ENCODE measurements around the gene C15orf40. TPM values are rescaled to one million over a fixed set of nuclear protein-coding genes. Genes with fewer than 3 reads are reported as not detected.

The C15orf40 gene
- total RNA-seq, 4 donors from 2014 or later: 5.9 to 14.6 (median 9.5) TPM

DNA sequence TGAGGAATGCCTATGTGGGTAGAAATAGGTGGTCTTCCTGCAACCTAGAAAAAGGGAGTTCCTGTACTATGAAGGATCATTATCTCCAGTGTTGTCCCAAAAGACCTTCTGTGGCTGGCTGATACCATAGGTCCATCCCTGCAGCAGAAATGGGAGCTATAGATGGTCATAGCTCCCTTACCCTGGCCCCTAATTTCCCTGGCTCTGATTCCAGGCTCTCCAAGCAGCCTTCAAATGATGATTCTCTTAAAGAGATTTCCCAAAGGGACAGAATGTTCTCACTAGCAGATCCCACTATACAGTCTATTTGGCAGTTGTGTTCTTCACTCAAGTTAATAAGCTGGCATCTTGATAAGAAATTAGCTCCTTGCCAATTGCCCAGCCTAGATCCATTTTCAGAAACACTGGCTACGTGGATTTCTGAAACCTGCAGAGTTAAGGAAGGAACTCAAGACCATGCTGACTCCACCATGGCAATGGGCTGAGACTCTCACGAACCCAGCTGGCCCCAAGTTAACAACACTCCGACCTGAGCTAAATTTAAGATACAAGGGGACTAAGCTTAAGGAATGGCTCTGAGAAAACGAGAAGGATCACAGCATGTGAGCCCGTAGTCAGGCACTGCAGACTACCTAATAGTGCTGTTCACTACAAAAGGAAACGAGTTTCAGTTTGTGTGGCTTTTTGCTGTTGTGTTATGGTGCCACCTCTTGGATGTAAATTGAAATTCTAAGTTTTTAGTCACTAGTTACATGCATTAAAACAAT is 11.4 kb downstream of the C15orf40 start:
- DNase-seq (no peak), ATAC-seq (peak; percentile 96)
- Histone ChIP-seq H3K27ac (peak overlapping the region; percentile 38 to 68 (median 52)), H3K4me3 (peak overlapping the region in 2 of 4 donors; percentile 11 to 19), H3K36me3 (peaks cover 0 to 7% of the 10 kb centered on the region in 2 donors), H3K4me1 (peaks cover 0 to 7% of the 10 kb centered on the region in 2 donors), H3K27me3 (no peaks in the 10 kb centered on the region), H3K9me3 (no peaks in the 10 kb centered on the region)
- TF ChIP-seq, protein P1, sequence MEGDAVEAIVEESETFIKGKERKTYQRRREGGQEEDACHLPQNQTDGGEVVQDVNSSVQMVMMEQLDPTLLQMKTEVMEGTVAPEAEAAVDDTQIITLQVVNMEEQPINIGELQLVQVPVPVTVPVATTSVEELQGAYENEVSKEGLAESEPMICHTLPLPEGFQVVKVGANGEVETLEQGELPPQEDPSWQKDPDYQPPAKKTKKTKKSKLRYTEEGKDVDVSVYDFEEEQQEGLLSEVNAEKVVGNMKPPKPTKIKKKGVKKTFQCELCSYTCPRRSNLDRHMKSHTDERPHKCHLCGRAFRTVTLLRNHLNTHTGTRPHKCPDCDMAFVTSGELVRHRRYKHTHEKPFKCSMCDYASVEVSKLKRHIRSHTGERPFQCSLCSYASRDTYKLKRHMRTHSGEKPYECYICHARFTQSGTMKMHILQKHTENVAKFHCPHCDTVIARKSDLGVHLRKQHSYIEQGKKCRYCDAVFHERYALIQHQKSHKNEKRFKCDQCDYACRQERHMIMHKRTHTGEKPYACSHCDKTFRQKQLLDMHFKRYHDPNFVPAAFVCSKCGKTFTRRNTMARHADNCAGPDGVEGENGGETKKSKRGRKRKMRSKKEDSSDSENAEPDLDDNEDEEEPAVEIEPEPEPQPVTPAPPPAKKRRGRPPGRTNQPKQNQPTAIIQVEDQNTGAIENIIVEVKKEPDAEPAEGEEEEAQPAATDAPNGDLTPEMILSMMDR (IDR thresholded peaks at IDR 0.05 in 4 of 5, conservative IDR thresholded peaks at IDR 0.05 in 1 of 5): peak; percentile 37 to 68 (median 53)
- no peak for TF ChIP-seq POLR2A (IDR thresholded peaks at IDR 0.05)
- intact Hi-C loops (cut with DNase I; ENCODE audit: low total_unique reads) (loop anchor here (1.0 kb wide), 1 partner anchor 151 kb away; no protein-coding TSS in a partner anchor), in situ Hi-C loops (cut with MboI; ENCODE audit: low sequenced_read_pairs in 4 of 4) (loop anchor here (5.0 to 25.0 kb wide), 5 partner anchors 115 to 465 kb away; partner anchors contain the start of gene RPS17 (in 1 of the 4))

DNA sequence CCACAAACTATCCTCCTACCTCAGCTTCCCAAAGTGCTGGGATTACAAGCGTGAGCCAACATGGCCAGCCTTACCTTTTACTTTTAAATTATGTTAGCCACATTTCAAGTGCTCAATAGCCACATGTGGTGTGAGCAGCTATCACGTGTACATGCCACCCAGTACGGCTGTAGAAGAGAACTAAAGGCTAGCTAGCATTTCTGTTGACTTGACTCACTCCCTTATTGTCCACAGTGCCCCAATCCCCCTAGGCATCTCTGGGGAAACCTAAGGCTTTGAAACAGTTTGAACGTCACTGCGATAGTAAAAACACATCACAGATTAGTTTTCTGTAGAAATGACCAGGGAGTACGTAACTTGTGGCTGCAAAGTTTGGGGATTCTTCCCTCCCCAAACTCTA is 12.0 kb downstream of the C15orf40 start:
- no peaks in the 10 kb centered on the region for H3K36me3 ChIP-seq
- intact Hi-C loops (cut with DNase I; ENCODE audit: low total_unique reads) (no loop called here), in situ Hi-C loops (cut with MboI; ENCODE audit: low sequenced_read_pairs in 4 of 4) (no loop called here)
- H3K4me3 ChIP-seq: no peak overlapping the region
- no peaks in the 10 kb centered on the region for H3K27me3 ChIP-seq
- TF ChIP-seq POLR2A (IDR thresholded peaks at IDR 0.05): no peak
- TF ChIP-seq, protein P1 (IDR thresholded peaks at IDR 0.05 in 4 of 5, conservative IDR thresholded peaks at IDR 0.05 in 1 of 5): no peak
- ATAC-seq (no peak), DNase-seq (no peak)
- peaks cover 0 to 7% of the 10 kb centered on the region in 2 donors for H3K4me1 ChIP-seq
- no peak overlapping the region for H3K27ac ChIP-seq
- H3K9me3 ChIP-seq: no peaks in the 10 kb centered on the region

DNA sequence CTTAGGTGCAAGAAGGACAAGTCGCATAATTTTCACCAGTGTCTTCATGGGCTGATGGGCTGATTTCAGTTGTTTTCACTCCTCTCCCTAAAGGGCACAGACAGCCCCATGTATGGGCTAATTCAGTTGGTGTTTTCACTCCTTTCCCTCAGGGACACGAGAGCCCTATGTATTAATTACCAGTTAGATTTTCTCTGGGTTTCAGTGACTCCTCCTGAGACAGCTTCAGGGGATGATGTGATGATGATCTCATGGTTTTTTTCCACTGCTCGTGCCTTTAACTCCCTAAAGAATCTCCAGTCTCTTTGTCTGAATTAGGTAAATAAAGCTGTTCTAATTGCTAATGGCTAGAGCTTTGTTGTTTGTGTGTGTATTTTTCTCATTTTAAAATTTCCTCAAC is 15.5 kb downstream of the C15orf40 start:
- H3K27ac ChIP-seq: no peak overlapping the region
- no peak for TF ChIP-seq POLR2A (IDR thresholded peaks at IDR 0.05)
- TF ChIP-seq, protein P1 (IDR thresholded peaks at IDR 0.05 in 4 of 5, conservative IDR thresholded peaks at IDR 0.05 in 1 of 5): no peak
- peaks cover 0 to 7% of the 10 kb centered on the region in 2 donors for H3K4me1 ChIP-seq
- H3K27me3 ChIP-seq: no peaks in the 10 kb centered on the region
- in situ Hi-C loops (cut with MboI; ENCODE audit: low sequenced_read_pairs in 4 of 4) (no loop called here), intact Hi-C loops (cut with DNase I; ENCODE audit: low total_unique reads) (no loop called here)
- ATAC-seq: no peak
- peaks cover 0 to under 1% of the 10 kb centered on the region in 2 donors for H3K36me3 ChIP-seq
- no peak overlapping the region for H3K4me3 ChIP-seq
- H3K9me3 ChIP-seq: no peaks in the 10 kb centered on the region
- no peak for DNase-seq

DNA sequence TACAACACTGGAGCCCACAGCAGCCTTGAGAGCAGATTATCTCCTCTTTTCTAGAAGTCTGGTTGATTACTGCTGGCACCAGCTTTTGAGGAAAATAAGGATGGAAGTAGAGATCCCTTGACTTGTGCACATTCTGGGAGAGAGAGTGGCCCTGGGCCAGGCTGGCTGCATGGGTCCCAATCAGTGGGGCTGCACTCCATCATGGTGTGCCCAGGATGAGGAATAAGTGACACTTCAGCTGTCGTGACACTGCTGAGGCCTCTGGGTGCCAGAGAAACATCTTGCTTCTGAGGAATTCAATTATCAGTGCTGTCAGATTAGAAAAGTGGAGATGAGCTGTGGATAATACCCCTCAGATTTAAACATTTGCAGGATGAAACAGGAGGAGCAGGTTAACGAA is 16.4 kb downstream of the C15orf40 start:
- no peak for TF ChIP-seq POLR2A (IDR thresholded peaks at IDR 0.05)
- TF ChIP-seq, protein P1 (IDR thresholded peaks at IDR 0.05 in 4 of 5, conservative IDR thresholded peaks at IDR 0.05 in 1 of 5): no peak
- ATAC-seq: no peak
- Histone ChIP-seq H3K4me1 (peaks cover 0 to 5% of the 10 kb centered on the region in 2 donors), H3K27me3 (no peaks in the 10 kb centered on the region), H3K4me3 (no peak overlapping the region), H3K9me3 (no peaks in the 10 kb centered on the region), H3K36me3 (peaks cover 0 to 5% of the 10 kb centered on the region in 2 donors), H3K27ac (no peak overlapping the region)
- DNase-seq: no peak
- intact Hi-C loops (cut with DNase I; ENCODE audit: low total_unique reads) (no loop called here), in situ Hi-C loops (cut with MboI; ENCODE audit: low sequenced_read_pairs in 4 of 4) (no loop called here)
